HG02571 (cell line): ENCODE measurements around the gene PRKAG2.
"Not testable (repeated sequence)": the region's sequence is repeated elsewhere in the genome, so short reads cannot be mapped to it uniquely, and the experiment has no call there.

ENCODE experiments used
- ATAC-seq: cut with Tn5 transposase; IDR thresholded peaks from one replicate; pipeline ENCODE4 v1.9.1; 2021; ENCODE audit warnings: mild to moderate bottlenecking, moderate library complexity; ENCODE audit not compliant: unreplicated experiment

The PRKAG2 gene

GRCh38 chr7:151790830-151791620 is 85.9 kb downstream of the PRKAG2 start:
- no peak for ATAC-seq

GRCh38 chr7:151790095-151790829 is 86.7 kb downstream of the PRKAG2 start:
- no peak for ATAC-seq

DNA sequence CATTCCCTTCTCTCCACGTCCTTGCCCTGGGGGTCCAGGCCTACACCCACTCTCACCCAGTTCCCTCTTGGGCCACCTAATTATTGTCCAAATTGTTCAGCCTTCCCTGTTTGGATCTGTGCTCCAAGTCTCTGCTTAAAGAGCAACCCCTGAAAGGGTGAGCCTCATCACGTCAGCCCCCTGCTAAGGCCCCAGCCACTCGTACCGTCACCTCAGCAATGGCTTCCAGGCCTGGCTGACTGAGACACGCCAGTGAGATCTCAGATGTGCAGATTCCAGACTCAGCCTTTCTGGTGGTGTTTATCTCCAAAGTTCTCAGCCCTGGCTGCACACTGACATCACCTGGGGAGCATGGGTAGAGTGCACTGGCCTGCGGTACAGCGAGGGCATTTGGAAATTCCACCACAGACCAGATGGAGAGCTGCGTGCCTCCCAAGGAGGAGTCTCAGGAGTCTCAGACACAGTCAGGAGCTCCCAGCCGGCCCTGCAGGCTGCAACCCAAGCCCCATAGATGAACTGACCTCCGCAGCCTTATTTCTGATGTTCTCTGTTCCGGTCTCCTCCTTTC is 87.5 kb downstream of the PRKAG2 start:
- no peak for ATAC-seq

DNA sequence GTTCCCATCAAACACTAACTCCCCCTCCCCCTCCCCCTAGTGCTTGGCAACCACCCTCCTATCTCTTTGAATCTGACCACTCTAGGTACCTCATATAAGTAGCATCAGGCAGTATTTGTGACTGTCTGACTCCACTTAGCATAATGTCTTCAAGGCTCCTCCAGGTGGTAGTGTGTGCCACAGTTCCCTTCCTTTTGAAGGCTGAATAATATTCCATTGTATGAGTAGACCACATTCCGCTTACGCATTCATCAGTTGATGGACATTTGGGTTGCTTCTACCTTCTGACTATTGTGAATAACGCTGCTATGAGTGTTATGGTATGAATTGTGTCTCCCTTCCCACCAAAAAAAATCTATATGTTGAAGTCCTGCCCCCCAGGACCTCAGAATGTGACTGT is 89.6 kb downstream of the PRKAG2 start:
- ATAC-seq = no peak

- no peak for ATAC-seq
These were observed 90.0 kb downstream of the PRKAG2 start for GRCh38 chr7:151786936-151787335.

DNA sequence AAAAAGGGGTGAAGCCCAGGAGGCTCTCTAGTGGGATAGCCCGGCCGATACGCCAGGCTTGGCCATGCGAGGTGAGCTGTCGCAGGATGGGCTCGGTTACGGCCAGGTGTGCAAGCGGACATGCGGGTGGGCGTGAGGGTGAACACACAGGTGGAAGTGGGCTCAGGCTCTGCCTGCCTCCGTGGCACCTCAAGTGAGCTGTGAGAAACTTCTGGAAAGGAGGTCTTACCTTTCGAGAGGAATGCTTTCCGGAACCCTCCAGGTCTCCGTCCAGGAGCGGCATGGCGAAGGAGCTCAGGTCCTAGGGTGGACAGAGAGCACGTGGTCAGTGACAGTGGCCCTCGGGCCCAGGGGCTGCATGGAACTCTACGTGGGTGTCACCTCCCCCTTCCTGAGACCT is 90.7 kb downstream of the PRKAG2 start:
- no peak for ATAC-seq

- no peak for ATAC-seq
These were observed 91.3 kb downstream of the PRKAG2 start for GRCh38 chr7:151785681-151785965.

- no peak for ATAC-seq
These were observed 91.8 kb downstream of the PRKAG2 start for GRCh38 chr7:151784853-151785680.

- no peak for ATAC-seq
These were observed 92.8 kb downstream of the PRKAG2 start for GRCh38 chr7:151783958-151784575.

DNA sequence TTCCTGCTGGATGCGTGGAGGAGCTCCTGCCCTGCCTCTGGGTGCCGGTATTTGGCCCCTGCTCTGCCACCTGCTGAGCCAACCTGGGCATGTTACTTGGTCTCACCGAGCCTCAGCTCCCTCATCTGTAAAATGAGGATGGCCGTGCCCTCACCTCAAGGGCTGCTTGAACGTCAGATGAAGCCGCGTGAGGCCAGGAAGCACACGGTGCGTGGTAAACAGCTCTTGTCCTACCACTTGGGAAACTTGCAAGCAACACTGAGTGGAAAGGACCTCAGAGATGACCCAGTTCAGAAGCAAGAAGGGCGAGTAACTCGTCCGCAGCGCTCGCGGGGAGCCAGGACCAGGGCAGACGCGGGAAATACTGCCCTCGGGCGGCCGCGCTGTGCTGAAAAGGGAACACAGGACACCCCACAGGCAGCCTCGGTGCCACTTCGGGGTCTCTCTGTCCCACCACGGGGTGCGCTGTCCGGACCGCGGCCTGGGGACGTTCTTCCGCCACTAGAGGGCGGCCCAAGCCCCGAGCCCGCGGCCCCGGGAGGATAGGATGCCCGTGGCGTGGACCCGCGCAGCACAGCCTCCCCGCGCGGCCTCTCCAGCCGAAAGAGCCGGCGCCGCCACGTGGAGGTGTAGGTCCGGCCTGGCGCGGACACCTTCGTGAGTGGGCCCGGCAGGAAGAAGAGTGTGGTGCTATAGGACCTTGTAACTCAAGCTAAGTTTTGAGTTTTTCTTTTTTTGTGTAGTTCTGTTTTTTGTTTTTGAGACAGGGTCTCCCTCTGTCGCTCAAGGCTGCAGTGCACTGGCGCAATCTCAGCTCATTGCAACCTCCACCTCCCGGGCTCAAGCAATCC is 94.1 kb downstream of the PRKAG2 start:
- peak; percentile 86 for ATAC-seq

GRCh38 chr7:151782256-151782597 is 94.7 kb downstream of the PRKAG2 start:
- ATAC-seq = not testable (repeated sequence)

- no peak for ATAC-seq
These were observed 95.6 kb downstream of the PRKAG2 start for GRCh38 chr7:151781161-151781845.

DNA sequence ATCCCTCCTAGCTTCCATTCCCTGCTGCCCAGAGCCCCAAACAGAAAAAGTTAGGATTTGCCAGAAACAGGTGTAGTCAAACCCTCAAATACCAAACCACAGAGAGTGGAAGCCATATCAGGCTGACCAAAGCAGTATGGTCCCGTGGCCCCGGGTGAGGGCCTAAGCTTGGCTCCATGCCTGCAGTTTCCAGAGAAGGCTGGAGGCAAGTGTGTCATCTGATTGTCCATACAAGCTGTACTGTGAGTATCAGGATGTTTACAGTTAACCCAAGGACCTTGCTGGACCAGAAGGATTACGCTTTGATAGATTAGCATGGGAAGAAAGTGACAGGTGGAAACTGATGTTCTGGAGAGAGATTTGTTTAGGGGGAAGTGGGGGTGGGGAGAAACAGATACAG is 96.3 kb downstream of the PRKAG2 start:
- ATAC-seq = no peak

- no peak for ATAC-seq
These were observed 97.2 kb downstream of the PRKAG2 start for GRCh38 chr7:151779678-151780077.

GRCh38 chr7:151779255-151779654 is 97.7 kb downstream of the PRKAG2 start:
- no peak for ATAC-seq

- no peak for ATAC-seq
These were observed 98.8 kb downstream of the PRKAG2 start for GRCh38 chr7:151777908-151778670.

- no peak for ATAC-seq
These were observed 99.4 kb downstream of the PRKAG2 start for GRCh38 chr7:151777495-151777880.

DNA sequence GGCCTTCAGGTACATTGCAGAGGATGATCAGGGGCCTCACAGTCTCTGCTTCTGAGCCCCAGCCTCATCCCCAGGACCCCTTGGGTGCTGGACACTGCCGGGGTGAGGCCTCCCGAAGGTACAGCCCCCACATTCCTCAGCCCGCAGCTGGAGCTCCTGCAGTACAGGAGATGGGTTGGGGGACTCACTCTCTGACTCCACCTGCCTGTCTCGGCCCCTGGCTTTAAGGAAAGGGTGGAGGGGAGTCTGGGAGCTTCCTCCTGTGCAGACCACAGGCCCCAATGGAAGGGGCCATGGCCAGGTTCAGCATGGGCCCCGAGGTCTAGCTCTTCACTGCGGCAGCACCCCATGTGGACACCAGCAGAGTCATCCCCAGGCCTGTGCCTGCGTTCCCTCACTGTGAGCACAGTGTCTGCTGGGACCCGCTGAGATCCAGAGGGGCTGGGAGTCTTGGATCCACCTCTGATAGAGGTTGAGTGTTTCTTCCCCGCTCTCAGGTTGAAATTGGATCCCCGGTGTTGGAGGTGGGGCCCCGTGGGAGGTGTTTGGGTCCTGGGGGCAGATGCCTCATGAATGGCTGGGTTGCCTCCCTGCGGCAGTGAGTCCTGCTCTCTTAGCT is 99.9 kb downstream of the PRKAG2 start:
- no peak for ATAC-seq
